Effector CD4-positive, alpha-beta T cell (primary cell): ENCODE measurements around the gene ARHGAP42.
"Not testable (repeated sequence)": the region's sequence is repeated elsewhere in the genome, so short reads cannot be mapped to it uniquely, and the experiment has no call there.

Source experiments
- DNase-seq: peaks from one replicate; pipeline ENCODE4 v3.0.0-alpha.2; 2020

ARHGAP42 gene

DNA sequence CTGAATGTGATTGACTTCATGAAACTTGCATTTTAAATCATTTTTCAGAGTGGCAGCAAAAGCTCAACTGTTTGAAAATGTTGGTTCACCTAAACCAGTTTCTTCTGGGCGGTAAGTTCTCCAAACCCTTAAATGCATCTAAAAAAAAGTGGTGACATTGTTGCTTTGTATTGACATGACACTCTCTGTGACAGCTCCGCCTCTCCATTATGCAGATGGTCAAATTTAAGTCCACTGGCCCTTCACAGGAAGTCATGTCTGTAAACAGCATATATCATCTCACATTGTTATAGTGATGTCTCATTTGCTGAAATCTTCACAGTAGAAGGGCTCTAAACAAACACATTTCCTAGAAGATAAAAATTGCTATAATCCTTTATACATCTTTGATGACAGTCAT lies 291.9 kb downstream of the ARHGAP42 start:
- DNase-seq, result no peak

DNA sequence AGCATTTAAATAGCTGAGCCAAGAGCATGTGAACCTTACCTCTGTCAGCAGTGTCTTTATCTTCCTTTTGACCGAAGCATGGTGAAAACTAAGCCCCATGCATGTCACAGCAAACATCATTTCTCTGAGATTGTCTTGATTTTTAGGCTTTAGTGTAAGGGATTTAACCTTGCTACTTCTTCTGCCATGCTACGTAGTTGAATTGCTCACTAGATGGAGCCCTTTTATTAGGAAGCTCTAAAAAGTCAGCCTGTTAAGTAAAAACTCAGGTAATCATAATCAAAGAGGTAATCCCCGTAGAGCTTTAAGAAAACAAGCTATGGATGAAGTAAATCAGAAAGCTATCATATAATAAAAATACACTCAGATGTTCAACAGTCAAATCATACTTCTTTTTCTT lies 293.1 kb downstream of the ARHGAP42 start:
- DNase-seq, result no peak

DNA sequence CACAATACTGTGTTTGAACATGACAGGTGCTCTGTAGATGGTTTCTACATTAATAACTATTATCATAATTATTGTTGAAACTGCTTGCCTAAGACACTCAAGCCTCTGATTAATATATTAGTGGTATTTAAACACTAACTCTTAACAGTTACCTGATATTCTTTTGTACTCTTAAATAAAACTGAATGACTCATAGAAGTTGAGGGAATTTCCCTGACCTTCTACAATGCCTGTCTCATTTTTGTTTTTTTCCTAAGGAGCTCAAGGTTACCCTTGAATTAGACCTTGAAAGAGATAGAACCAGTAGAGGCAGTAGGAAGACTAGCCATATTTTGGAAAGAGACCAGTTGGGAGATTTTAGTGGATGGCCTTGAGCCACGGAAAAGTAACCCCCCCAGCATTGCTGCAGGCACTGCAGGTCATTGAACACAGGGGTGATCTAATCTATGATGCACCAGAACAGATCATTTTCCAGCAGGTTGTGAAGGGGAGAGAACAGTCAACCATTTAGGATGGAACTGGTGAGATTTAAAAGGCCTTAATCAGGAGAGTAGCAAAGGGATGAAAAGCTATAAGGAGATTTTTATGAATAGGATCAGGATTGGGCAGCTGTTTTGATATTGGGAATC lies 294.2 kb downstream of the ARHGAP42 start:
- no peak for DNase-seq

DNA sequence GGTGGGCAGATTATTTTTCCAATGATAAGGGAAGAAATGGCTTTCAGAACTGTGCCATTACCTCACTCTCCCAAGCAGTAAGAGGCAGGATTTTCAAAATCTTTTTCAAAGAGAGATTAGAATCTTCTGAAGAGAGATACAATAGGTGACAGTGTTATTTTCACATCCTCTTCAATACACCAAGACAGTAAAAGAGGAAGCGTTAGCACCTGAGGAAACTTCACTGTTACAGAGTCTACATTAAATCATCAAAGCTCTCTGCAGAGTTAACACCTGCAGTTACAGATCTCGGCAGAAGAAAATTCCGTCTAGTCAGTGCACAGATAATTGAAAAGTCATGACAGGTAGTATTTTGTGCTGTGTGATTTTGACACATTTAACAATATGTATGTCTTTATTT lies 297.6 kb downstream of the ARHGAP42 start:
- DNase-seq, result no peak

DNA sequence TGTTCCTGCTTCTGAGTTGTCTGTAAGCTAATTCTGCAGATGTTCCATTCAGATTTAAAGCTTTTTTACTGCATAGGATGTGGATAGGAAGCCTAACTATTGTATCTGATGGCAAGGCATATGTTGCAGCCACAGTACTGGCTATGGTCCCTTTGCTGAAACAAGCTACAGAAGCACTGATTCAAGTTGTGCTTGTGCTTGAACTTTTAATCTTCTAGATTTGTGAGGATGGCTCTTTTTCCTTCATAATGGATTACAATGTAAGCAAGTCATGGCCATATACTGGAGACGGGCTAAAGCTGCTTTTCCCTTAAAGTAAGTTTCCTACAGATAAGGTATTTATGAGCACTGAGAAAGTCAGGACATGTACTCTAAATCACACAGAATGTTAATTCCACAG lies 303.8 kb downstream of the ARHGAP42 start:
- DNase-seq, result no peak

DNA sequence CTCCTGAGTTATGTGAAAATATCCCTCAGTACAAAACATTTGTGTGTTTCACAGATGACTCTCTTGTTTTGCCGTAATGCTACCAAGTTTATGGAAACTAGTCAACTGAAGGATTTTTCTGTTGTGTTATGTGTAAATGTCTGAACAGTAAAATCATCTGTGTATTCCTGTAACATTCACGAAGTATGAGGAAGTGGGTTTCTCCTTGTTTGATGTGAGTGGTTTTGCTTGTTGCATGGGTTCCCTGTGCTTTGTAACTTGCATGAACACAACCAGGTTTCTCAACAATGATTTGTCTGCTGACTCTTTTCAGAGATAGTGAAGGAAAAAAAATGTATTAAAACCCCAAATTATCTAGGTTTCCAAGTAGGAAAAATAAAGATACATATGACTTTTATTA lies 304.5 kb downstream of the ARHGAP42 start:
- DNase-seq, result no peak

DNA sequence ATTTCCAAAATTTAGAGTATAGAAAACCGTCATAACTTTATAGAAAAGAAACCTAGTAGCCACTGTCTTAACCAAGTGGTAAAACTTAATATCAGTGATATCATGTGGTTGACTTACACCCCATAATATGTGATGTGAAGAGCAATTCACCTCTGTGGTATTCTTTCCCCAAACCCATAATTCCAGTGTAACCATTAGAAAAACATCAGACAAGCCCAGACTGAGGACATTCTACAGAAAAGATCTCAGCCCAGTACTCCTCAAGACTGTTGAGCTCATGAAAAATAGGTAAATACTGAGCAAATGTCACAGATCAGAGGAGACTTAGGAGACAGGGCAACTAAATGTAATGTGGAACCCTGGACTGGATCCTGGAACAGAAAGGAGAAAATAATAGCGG lies 307.9 kb downstream of the ARHGAP42 start:
- DNase-seq, result no peak

DNA sequence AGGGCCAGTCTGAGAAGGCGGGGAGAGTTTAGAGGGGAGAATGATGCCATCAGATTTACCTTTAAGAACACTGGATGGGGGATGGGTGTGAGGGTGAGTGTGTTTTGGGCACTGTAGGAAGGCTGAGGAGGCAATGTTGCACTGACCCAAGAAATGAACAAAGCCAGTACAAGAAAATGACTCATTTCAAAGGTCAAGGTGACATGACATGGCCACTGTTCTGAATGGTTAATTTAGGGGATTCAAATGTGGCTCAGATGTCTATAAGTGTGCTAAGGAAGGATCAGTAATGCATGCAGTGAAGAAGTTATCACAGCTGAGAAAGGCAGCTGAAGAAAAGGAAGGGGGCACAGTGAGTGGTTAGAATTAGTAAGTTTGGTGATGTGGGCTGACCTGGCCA lies 312.7 kb downstream of the ARHGAP42 start:
- DNase-seq, result no peak

DNA sequence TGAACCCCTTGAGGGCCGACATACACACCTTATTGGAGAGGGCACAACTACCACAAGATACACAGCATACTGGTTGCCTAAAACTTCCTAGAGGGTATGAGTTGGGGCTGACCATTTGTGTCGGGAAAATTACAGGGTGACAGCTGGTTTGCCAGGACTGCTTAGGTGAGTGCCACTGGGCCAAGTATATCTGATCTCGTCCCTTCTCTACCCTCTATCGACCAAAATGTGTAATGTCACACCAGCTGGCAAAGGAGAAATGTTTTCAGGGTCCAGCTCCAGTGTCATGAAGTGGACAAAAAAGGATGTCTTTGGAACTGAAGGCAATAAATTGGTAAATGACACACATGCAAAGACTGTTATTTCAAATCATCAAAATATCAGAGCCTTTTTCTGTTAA lies 316.4 kb downstream of the ARHGAP42 start:
- no peak for DNase-seq

DNA sequence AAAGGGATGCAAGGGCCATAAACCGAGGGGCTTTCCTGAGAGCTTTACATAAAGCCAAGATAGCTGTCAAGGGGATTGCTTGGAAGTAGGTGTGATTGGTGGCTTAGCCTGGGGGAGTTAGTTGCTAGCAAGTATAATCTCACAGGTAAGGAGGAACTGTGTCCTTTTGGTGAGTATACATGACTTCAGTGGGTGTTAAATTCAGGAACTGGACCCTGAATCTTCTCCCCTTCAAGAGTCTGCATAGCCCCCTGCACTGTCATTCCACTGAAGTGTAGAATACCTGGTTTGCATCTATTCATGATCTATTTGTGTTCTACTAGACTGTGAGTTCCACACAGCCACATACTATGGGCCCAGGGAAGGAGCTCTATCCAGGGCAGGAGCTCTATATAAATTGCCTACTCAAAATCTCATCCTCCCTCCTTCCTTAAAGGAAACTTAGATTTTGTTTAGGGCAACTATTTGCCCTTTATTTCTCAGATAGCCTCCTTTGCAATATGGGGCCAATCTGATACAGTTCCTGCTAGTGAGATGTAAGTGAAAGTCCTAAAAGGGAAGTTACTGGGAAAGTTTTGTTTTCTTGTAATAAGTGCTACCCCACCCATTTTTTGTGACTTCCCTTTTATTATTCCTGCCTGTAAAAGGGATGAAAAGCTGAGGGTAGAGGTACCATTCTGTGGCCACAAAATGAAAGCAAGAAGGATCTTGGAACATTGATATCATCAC lies 322.0 kb downstream of the ARHGAP42 start:
- no peak for DNase-seq

DNA sequence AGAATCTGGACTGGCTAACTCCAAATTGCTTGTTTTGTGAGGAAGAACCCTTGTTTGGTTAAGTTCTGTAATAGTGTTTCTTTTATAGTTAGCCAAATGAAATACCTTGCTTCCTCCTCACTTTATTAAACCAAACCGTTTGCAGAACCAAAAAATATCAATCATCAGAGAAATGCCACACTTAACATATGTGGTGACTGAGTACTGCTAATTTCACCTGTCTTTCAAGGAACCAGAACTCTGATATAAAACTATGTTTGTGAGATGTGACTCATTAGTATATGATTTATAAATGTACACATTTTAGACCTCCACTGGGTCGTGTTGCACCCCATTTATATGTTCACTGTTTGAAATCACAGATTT lies 322.6 kb downstream of the ARHGAP42 start:
- no peak for DNase-seq

DNA sequence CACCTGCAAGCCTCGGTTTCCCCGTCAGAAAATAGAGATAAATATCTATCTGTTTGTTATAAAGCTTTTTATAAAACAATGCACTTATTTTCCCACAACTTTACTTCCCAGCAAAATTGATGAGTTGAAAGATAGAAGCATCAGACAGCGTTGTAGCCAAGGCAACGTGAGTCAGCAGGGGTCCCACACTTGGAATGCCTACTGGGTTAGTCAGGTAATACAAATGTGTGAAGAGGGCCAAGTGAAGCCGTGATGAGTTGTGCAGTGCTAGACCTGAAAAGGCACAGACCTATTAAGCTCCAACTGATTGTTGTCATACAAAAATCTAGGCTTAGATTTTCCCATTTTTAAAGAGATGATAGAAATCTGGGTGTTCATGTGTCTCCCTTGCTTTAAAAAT lies 323.8 kb downstream of the ARHGAP42 start:
- DNase-seq, result no peak

DNA sequence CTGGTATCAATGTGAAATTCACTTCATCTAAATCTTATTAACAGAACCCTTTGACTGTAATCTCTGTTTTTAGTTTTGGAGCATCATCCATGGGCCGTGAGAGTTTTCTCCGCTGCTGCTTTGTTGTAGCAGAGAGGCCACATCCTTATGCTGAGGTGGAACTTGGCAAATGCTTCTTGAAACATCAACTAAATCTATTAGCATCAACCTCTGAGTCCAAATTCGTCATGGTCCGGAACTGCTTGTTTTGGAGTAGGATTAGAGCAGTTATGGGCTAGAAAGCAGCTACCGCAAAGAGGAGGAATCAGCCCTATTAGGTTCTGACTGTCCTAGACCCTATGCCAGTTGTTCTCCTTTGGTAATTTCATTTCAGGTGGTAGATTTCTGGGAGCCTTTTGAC lies 324.8 kb downstream of the ARHGAP42 start:
- no peak for DNase-seq

DNA sequence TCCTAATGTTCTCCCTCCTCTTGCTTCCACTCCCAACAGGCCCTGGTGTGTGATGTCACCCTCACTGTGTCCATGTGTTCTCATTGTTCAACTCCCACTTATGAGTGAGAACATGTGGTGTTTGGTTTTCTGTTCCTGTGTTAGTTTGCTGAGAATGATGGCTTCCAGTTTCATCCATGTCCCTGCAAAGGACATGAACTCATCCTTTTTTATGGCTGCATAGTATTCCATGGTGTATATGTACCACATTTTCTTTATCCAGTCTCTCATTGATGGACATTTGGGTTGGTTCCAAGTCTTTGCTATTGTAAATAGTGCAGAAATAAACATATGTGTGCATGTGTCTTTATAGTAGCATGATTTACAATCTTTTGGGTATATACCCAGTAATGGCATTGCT lies 326.6 kb downstream of the ARHGAP42 start:
- DNase-seq, result not testable (repeated sequence)

DNA sequence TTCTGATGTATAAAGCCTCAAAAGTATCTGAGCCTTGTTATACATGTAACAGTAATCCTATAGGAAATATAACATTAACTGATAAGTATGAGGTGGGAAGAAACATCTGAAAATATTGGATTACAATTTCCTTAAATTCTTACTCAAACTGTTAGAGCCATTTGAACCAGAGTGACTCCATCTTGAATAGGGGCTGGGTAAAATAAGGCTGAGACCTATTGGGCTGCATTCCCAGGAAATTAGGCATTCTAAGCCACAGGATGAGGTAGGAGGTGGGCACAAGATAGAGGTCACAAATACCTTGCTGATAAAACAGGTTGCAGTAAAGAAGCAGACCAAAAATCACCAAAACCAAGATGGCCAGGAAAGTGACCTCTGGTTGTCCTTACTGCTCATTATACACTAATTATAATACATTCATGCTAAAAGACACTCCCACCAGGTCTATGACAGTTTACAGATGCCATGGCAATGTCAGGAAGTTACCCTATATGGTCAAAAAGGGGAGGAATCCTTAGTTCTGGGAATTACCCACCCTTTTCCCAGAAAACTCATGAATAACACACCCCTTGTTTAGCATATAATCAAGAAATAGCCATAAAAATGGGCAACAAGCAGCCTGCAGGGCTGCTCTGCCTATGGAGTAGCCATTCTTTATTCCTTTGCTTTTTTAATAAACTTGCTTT lies 327.7 kb downstream of the ARHGAP42 start:
- DNase-seq, result no peak

DNA sequence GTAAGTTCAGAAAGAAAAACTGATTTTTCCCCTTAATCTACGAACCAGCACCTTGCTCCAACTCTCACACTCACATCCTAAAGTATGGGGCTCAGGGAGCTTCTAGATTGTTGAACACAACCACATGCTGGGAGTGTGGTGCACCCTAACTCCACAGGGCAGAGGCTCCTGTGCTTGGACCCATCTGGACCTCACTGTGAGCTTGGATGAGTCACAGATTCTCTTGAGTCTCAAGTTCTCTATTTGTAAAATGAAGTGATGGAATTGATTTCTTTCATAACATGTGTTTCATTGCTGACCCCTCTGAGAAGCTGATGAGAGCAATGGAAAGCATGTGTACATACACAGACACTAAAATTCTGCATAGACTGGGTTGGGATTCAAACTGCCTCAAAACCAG lies 332.8 kb downstream of the ARHGAP42 start:
- no peak for DNase-seq

DNA sequence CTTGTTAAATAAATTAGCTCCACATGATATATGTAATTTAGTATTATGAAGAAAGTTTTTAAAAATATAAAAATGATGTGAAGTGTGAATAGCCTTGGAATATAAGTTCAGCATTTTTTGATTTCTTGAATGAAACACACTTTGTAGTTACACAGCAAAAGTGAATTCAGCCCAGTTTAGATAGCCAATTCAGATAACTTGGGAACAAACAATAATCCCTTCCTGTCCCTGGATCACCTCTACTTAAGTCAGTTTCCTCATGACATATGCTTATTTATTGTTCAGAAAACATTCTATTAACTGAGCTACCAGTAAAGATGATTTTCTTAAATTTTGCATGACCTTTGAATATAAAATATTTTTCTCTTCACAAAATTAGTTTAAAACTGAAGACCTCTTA lies 335.2 kb downstream of the ARHGAP42 start:
- no peak for DNase-seq

DNA sequence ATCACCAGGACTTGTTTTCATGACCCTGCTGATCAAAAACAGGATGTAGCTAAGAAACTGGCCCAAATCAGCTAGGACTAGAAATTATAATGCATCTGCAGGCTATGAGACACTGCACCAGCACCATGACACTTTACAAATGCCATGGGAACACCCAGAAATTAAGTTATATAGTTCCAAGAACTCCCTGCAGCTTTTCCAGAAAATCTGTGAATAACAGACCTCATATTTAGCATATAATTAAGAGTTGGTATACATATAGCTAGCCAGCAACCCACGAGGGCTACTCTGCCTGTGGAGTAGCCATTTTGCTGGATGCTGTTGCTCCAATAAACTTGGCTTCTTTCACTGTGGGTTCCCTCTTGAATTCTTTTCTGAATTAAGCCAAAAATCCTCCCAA lies 341.6 kb downstream of the ARHGAP42 start:
- DNase-seq, result no peak

DNA sequence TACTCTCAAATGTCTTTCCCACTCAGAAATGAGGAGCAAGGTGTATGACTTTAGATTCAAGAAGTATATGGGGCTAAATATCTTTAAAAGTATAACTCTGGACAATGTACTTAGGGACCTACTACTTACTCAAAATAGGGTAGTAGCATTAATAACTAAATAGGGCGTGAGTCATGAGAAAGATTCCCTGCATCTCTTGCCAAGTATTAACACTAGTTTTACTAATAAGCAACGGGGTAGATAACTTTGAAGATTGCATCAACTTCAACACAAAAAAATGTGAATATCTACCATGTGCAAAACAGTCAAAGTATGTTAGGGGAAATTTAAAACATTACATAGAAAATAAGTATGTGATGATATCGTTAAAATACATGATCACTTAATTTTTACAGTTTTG lies 342.9 kb downstream of the ARHGAP42 start:
- no peak for DNase-seq

DNA sequence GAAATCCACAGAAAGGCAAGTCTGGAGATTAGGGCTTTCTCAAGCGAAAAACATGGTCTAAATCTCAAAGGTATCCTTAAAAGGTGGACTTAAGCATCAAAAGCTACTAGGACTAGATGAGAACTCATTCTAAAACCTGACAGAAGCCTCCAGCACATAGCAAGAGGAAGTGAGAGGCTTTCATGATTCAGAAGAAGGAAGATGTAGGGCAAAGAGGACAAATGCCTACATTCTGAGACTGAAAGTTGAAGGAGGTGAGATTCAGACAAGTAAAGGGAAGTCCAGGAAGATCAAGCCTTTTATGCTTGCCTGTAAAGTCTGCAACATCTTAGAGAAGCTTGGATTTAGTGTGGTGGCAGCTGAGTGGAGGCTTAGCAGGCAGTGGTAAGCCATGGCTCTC lies 343.6 kb downstream of the ARHGAP42 start:
- DNase-seq, result no peak

DNA sequence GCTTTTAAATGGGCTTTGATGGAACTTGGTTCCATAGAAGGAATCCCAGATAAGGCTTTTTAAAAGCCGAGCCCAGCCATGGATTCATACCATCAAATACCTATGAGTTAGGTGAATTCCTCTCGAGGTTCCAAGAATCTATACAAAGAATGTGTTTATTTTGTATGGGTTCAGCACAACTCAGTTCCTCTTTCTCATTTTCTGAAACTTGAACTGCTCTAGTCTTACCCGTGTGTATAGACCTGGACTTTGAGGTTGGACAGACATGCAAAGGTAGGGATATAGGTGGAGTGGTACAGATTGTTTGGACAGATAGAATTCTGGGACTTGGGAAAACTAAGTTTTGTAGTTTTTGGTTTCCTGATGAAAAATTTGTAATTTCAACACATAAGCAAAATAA lies 344.6 kb downstream of the ARHGAP42 start:
- no peak for DNase-seq

DNA sequence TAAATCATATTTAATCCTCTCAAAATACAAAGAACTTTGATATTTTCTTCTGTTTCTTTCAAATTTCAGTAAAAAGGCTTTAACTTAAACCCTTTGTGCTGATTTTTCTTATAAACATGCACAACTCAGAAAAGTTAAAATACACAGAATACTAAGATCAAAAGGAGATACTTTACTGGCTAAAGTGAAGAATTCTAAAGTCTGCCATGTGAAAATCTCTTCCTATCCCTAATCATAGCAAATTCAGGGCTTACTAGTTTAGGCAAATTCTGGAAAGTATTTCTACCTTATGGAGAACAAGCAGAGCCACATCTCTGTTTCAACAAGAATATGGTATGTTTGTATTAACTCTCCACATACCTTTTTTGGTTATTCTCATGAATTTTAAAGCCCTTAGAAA lies 345.9 kb downstream of the ARHGAP42 start:
- DNase-seq, result no peak

DNA sequence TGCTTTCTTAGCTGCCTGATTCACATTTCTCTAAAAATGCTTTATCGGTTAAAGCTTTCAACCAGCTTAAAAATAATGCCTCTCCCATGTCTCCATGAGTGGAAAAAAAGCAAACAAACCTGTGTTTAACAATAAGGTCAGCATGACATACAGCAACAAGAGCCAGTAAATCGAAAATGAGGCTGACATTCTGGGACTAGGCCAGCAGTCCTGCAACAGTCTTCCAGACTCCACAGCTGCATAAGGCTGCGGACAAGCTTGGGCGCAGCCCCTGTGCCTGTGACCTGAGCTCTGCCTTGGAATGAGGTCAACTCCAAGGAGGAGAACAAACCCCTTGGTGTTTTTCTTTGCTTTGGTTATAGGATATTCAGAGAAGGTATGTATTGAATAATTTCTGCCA lies 347.0 kb downstream of the ARHGAP42 start:
- no peak for DNase-seq

DNA sequence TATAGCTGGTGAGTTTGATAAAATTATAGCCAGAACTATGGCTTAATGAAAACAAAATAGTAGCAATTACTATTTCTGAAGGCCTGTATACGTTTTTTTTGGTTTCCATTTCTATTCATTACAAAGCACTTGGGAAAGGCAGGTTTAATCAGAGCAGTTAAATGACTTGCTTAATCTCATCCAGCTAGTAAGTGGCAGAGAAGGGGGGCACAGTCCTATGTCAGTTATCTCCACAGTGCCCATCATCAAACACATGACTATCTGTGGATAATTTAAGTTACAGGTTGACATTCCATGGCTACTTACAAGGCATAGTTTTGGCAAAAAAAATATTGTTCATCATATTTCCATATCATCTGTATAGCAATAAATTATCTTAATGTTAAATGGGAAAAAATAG lies 348.8 kb downstream of the ARHGAP42 start:
- no peak for DNase-seq
